A549 (cell line): ENCODE data around the gene MYLK. TPM values are rescaled to one million over a fixed set of nuclear protein-coding genes. Genes with fewer than 3 reads are reported as not detected.

ENCODE experiments used
- ATAC-seq, 2 experiments: fragments of 200-7000 bp in 1 of 2; fragments of >200 bp in 1 of 2; cut with Nextera tagmentation in 1 of 2; cut with Tn5 transposase in 1 of 2; 3 replicates each; pipeline versions ENCODE4 v1.8.0 to v1.9.1; 2018 to 2020; ENCODE audit warnings: mild to moderate bottlenecking in 1 of 2, moderate library complexity in 1 of 2
- CTCF ChIA-PET: fragments of 300-600 bp; sonication (Branson Sonifier 250); formaldehyde crosslinking; extraction: SDS; loops from one replicate; lab custom pipeline; 2021; ENCODE audit warnings: antibody characterized with exemption, inconsistent platforms; lab: Yijun Ruan, JAX
- POLR2A ChIA-PET: fragments of 350-600 bp; formaldehyde crosslinking; extraction: SDS; loops from one replicate; lab custom pipeline; 2021; ENCODE audit warnings: antibody characterized with exemption, inconsistent platforms; lab: Yijun Ruan, JAX
- DNase-seq, 2 experiments: peaks; one replicate each; pipeline versions ENCODE4 v3.0.0 to v3.0.0-alpha.2; 2011 to 2016; ENCODE audit warnings: low read depth in 1 of 2, low spot score in 1 of 2
- FAIRE-seq: peaks from 2 replicates; lab custom pipeline; 2011; peaks lifted over from hg19 to GRCh38; lab: Jason Lieb, UNC
- H3K27ac ChIP-seq, 2 experiments: fragments of >200 bp; sonication (Bioruptor Twin); formaldehyde crosslinking; 3 replicates each; pipeline ENCODE4 v1.5.1; 2016 to 2017
- H3K4me1 ChIP-seq: fragments of >200 bp; sonication (Bioruptor Twin); formaldehyde crosslinking; 3 replicates; pipeline ENCODE4 v1.6.1; 2016
- H3K4me2 ChIP-seq: fragments of >200 bp; sonication (Bioruptor Twin); formaldehyde crosslinking; 3 replicates; pipeline ENCODE4 v1.6.1; 2016
- H3K4me3 ChIP-seq: fragments of >200 bp; sonication (Bioruptor Twin); formaldehyde crosslinking; 3 replicates; pipeline ENCODE4 v1.5.1; 2016
- H3K9me3 ChIP-seq: fragments of >200 bp; sonication (Bioruptor Twin); formaldehyde crosslinking; 3 replicates; pipeline ENCODE4 v1.6.1; 2016
- ATOH8 ChIP-seq: fragments of 250-450 bp; sonication (Bioruptor Pico); IDR thresholded peaks from 2 replicates; pipeline ENCODE4 v1.5.0; 2020; ENCODE audit warnings: low read depth, mild to moderate bottlenecking, moderate library complexity
- CBX2 ChIP-seq: fragments of 200-600 bp; sonication (generic); IDR thresholded peaks from 2 replicates; pipeline ENCODE4 v1.6.1; 2016; ENCODE audit warnings: low read depth, mild to moderate bottlenecking, borderline replicate concordance
- CHD2 ChIP-seq: fragments of 150-350 bp; IDR thresholded peaks from 2 replicates; pipeline ENCODE4 v1.6.1; 2014; ENCODE audit warnings: low read length; ENCODE audit not compliant: partially characterized antibody
- CHD4 ChIP-seq: fragments of 200-600 bp; sonication (generic); IDR thresholded peaks from 2 replicates; pipeline ENCODE4 v1.6.1; 2016; ENCODE audit warnings: antibody characterized with exemption, mild to moderate bottlenecking, borderline replicate concordance
- CTCF ChIP-seq: fragments of >200 bp; sonication (Bioruptor Twin); formaldehyde crosslinking; IDR thresholded peaks from 3 replicates; pipeline ENCODE4 v1.5.1; 2016
- EHF ChIP-seq: fragments of 250-450 bp; sonication (Bioruptor Pico); IDR thresholded peaks from 2 replicates; pipeline ENCODE4 v1.5.0; 2020; ENCODE audit warnings: mild to moderate bottlenecking
- ELK1 ChIP-seq: fragments of 150-350 bp; IDR thresholded peaks from 2 replicates; pipeline ENCODE4 v1.6.1; 2014; ENCODE audit warnings: low read depth, mild to moderate bottlenecking, low read length
- EP300 ChIP-seq, 2 experiments: fragments of >200 bp; sonication (Bioruptor Twin); formaldehyde crosslinking; IDR thresholded peaks; 2 replicates in 1 of 2; 3 replicates in 1 of 2; pipeline ENCODE4 v1.6.1; 2016 to 2017
- ESRRA ChIP-seq: fragments of 150-350 bp; IDR thresholded peaks from 2 replicates; pipeline ENCODE4 v1.6.1; 2014; ENCODE audit warnings: mild to moderate bottlenecking, low read length, borderline replicate concordance
- FOSB ChIP-seq: fragments of 250-450 bp; sonication (Bioruptor Pico); IDR thresholded peaks from 2 replicates; pipeline ENCODE4 v1.5.0; 2020; ENCODE audit warnings: mild to moderate bottlenecking, moderate library complexity
- FOXS1 ChIP-seq: fragments of 250-450 bp; sonication (Bioruptor Pico); IDR thresholded peaks from 2 replicates; pipeline ENCODE4 v1.5.0; 2020; ENCODE audit warnings: mild to moderate bottlenecking, moderate library complexity
- HES2 ChIP-seq: fragments of >200 bp; sonication (Bioruptor Twin); formaldehyde crosslinking; IDR thresholded peaks from 2 replicates; pipeline ENCODE4 v1.6.1; 2016
- HOXA7 ChIP-seq: fragments of 250-450 bp; sonication (Bioruptor Pico); IDR thresholded peaks from 2 replicates; pipeline ENCODE4 v1.5.0; 2020; ENCODE audit warnings: mild to moderate bottlenecking, moderate library complexity
- JUNB ChIP-seq: fragments of >200 bp; sonication (Bioruptor Twin); formaldehyde crosslinking; IDR thresholded peaks from 2 replicates; pipeline ENCODE4 v1.6.1; 2016
- KDM1A ChIP-seq: fragments of 200-600 bp; sonication (generic); IDR thresholded peaks from 2 replicates; pipeline ENCODE4 v1.6.1; 2016; ENCODE audit warnings: low read depth, mild to moderate bottlenecking
- MYC ChIP-seq: IDR thresholded peaks from 2 replicates; pipeline ENCODE4 v1.6.1; 2012; ENCODE audit warnings: mild to moderate bottlenecking, inconsistent platforms, low read length, improper control_type of control experiment, borderline replicate concordance
- NR3C1 ChIP-seq: fragments of >200 bp; sonication (Bioruptor Twin); formaldehyde crosslinking; IDR thresholded peaks from 3 replicates; pipeline ENCODE4 v1.6.1; 2017
- POLR2A ChIP-seq: IDR thresholded peaks from 2 replicates; pipeline ENCODE4 v1.6.1; 2012; ENCODE audit warnings: mild to moderate bottlenecking, low read length
- REST ChIP-seq: fragments of 200-600 bp; sonication (generic); IDR thresholded peaks from 2 replicates; pipeline ENCODE4 v1.6.1; 2016; ENCODE audit warnings: antibody characterized with exemption, mild to moderate bottlenecking, moderate library complexity
- RNF2 ChIP-seq: fragments of 200-600 bp; sonication (generic); IDR thresholded peaks from 2 replicates; pipeline ENCODE4 v1.6.1; 2016; ENCODE audit warnings: low read depth, mild to moderate bottlenecking, antibody characterized with exemption, moderate library complexity, borderline replicate concordance
- TFCP2L1 ChIP-seq: fragments of 250-450 bp; sonication (Bioruptor Pico); IDR thresholded peaks from 2 replicates; pipeline ENCODE4 v1.5.0; 2021; ENCODE audit warnings: mild to moderate bottlenecking
- ZFP36 ChIP-seq: fragments of 450-650 bp; IDR thresholded peaks from 2 replicates; pipeline ENCODE4 v1.6.1; 2014; ENCODE audit warnings: borderline replicate concordance; ENCODE audit not compliant: partially characterized antibody
- WGBS: methylation state at CpG from one replicate; pipeline ENCODE4 v1.1.6; 2017; ENCODE audit errors: missing lambda C conversion rate; 5-methylcytosine and 5-hydroxymethylcytosine counted together
- polyA plus RNA-seq, 4 experiments: library from polyadenylated mRNA; depleted of rRNA in 3 of 4; stranded (reverse); fragments of >200 nt; fragmentation: RNase III in 1 of 4; extraction: RNeasy Plus Mini Kit Qiagen cat#74134 plus additional on column Dnase treatment in 1 of 4; gene quantifications; 2 replicates in 3 of 4; 3 replicates in 1 of 4; pipeline ENCODE4 v1.2.3, GENCODE V29; 2011 to 2017

MYLK gene
- polyA plus RNA-seq, 2 of the 4 experiments (the other 2 are of a cell fraction), result 16.9 to 17.4 TPM

- H3K27ac ChIP-seq, result no peak overlapping the region
- ChIA-PET CTCF (interaction anchor here (2.4 kb wide), 1 partner anchor 167 kb away, joined by 7 read pairs; no protein-coding TSS in a partner anchor), POLR2A (no interaction called here)
- H3K4me3 ChIP-seq, result no peak overlapping the region
- H3K4me1 ChIP-seq, result 0 out of 3 replicates have a peak, but pooled peaks cover 3% of the 10 kb centered on the region
- WGBS, result 100% methylated on average over 1 of the region's 1 CpG
- H3K9me3 ChIP-seq, result peaks cover 11% of the 10 kb centered on the region; the same call in 2 of the 3 replicates
- no peak for DNase-seq
- ATAC-seq, result no peak
- FAIRE-seq, result no peak
- no peak for TF ChIP-seq EP300 (IDR thresholded peaks at IDR 0.05)
- TF ChIP-seq MYC, result no peak
- TF ChIP-seq EHF (CRISPR knock-in tag), result no peak
- TF ChIP-seq ESRRA, result no peak
- no peak for TF ChIP-seq ATOH8
- no peak for TF ChIP-seq RNF2
- TF ChIP-seq CTCF, result no peak
- no peak for TF ChIP-seq POLR2A
- TF ChIP-seq JUNB, result no peak
- no peak for TF ChIP-seq CHD2
- TF ChIP-seq FOXS1 (CRISPR knock-in tag), result no peak
- no peak for TF ChIP-seq ELK1
- no peak for TF ChIP-seq KDM1A
- no peak for TF ChIP-seq CHD4
- TF ChIP-seq HES2, result no peak
- no peak for TF ChIP-seq FOSB (CRISPR knock-in tag)
- no peak for TF ChIP-seq NR3C1
- H3K4me2 ChIP-seq, result no peak overlapping the region
Observed at GRCh38 chr3:123819949-123820348, 64.2 kb downstream of the MYLK start.

GRCh38 chr3:123818921-123819429 lies 65.2 kb downstream of the MYLK start:
- H3K4me2 ChIP-seq, result no peak overlapping the region
- H3K9me3 ChIP-seq, result peaks cover 11% of the 10 kb centered on the region; the same call in 2 of the 3 replicates
- ATAC-seq, result no peak
- no peak for FAIRE-seq
- WGBS, result 66% methylated on average over 2 of the region's 2 CpGs
- CTCF ChIA-PET, result interaction anchor here (0.9 to 2.4 kb wide), 4 partner anchors 12 to 166 kb away, joined by 3 to 7 read pairs (median 4); no protein-coding TSS in a partner anchor
- H3K27ac ChIP-seq, result no peak overlapping the region
- POLR2A ChIA-PET, result no interaction called here
- H3K4me1 ChIP-seq, result 0 out of 3 replicates have a peak, but pooled peaks cover 3% of the 10 kb centered on the region
- no peak for TF ChIP-seq TFCP2L1
- no peak for TF ChIP-seq CHD2
- no peak for TF ChIP-seq ZFP36
- no peak for TF ChIP-seq RNF2
- TF ChIP-seq HOXA7 (CRISPR knock-in tag), result no peak
- TF ChIP-seq ESRRA, result no peak
- no peak for TF ChIP-seq CBX2
- TF ChIP-seq REST, result no peak
- no peak for TF ChIP-seq KDM1A
- no peak for DNase-seq
- H3K4me3 ChIP-seq, result no peak overlapping the region
